DMS79 treated with DMSO at 0.1 percent for 48 hours (cell line): Measurements from ENCODE around the gene TMEM145.

Source experiments
- DNase-seq: peaks from one replicate; lab custom pipeline; 2025; lab: John Stamatoyannopoulos, UW

Gene TMEM145

DNA sequence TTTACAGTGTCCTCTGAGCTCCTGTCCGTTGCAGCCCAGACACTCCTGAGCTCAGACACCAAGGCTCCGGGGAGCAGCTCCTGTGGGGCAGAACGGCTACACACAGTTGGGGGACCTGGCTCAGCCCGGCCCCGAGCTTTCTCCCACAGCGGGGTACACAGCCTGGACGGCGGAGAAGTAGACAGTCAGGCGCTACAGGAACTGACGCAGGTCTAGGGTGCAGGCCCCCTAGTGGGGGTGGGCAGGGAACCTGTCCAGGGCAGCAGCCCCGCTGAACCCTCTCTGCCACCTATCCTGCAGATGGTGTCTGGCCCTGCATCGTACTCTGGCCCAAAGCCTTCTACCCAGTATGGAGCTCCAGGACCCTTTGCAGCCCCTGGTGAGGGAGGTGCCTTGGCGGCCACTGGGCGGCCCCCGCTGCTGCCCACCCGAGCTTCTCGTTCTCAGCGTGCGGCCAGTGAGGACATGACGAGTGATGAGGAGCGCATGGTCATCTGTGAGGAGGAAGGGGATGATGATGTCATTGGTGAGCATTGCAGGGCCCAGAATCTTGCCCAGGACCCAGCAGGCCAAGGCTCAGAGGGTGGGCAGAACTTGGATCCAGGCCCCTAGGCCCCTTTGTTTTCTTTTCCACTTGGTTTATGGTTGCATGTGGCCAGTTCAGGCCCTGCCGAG, 24.1 kb upstream of the TMEM145 start:
- DNase-seq, result no peak

DNA sequence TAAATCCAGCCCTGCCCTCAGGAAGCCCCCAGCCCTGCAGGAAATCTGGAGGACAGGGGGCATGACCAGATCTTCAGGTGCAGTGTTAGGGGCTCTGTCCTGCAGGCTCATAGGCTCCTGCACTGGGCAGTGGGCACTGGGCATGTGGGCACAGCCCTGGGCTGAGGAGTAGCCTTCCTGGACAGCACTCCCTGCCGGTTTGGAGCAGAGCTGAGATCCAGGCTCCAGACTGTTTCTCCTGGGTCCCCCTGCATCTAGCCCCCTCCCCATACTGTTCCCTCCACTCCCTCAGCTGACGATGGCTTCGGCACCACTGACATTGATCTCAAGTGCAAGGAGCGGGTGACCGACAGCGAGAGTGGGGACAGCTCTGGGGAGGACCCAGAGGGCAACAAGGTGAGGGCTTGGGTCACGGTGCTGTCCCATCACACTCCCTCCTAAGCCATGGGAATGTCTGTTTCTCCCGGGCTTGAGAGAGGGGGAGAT, 23.5 kb upstream of the TMEM145 start:
- DNase-seq, result no peak

DNA sequence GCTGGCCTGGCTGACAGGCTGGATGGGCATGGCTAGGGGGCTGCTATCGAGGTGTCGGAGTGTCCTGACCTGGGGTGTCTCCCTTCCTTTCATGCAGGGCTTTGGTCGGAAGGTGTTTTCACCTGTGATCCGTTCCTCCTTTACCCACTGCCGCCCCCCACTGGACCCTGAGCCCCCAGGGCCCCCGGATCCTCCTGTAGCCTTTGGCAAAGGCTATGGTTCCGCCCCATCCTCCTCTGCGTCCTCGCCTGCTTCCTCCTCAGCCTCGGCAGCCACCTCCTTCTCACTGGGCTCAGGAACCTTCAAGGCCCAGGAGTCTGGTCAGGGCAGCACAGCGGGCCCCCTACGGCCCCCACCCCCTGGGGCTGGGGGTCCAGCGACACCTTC, 23.0 kb upstream of the TMEM145 start:
- DNase-seq, result no peak

GRCh38 chr19:42290523-42291434, 22.3 kb upstream of the TMEM145 start:
- DNase-seq, result no peak

DNA sequence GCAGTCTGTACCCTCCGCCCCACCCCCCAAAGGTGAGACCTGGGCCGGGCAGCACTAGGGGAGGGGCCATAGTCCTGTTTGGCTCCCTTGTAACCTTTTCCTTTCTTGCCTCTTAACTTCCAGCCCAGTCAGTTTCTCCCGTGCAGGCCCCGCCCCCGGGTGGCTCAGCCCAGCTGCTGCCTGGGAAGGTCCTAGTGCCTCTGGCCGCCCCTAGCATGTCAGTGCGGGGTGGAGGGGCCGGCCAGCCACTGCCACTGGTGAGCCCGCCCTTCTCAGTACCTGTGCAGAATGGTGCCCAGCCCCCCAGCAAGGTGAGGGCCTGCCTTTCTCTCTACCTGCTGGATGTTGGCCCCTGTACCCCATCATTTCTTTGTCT, 21.7 kb upstream of the TMEM145 start:
- DNase-seq, result no peak

DNA sequence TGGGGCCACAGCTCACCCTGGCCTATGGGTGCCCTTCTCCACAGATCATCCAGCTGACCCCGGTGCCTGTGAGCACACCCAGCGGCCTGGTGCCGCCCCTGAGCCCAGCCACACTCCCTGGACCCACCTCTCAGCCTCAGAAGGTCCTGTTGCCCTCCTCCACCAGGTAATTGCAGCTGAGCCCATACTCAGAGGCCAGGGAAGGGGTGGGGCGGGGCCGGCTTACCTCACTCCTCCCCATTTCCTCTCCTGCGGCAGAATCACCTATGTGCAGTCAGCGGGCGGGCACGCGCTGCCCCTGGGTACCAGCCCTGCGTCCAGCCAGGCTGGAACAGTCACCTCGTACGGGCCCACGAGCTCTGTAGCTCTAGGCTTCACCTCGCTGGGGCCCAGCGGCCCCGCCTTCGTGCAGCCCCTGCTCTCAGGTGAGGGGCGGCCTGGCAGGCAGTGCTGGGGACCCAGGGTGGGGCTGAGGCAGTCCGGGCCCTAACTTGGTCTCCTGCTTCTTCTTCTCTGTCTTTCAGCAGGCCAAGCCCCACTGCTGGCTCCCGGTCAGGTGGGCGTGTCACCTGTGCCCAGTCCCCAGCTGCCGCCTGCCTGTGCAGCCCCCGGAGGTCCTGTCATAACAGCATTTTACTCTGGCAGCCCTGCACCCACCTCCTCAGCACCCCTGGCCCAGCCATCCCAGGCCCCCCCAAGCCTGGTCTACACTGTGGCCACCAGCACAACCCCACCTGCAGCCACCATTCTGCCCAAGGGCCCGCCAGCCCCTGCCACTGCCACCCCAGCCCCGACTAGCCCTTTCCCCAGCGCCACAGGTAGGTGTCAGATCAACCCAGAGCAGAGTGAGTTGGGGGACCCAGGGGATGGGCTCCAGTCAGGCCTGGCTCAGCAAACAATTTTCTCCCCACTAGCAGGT, 20.8 kb upstream of the TMEM145 start:
- no peak for DNase-seq

- DNase-seq, result no peak
Observed at GRCh38 chr19:42292963-42293362, 20.1 kb upstream of the TMEM145 start.

DNA sequence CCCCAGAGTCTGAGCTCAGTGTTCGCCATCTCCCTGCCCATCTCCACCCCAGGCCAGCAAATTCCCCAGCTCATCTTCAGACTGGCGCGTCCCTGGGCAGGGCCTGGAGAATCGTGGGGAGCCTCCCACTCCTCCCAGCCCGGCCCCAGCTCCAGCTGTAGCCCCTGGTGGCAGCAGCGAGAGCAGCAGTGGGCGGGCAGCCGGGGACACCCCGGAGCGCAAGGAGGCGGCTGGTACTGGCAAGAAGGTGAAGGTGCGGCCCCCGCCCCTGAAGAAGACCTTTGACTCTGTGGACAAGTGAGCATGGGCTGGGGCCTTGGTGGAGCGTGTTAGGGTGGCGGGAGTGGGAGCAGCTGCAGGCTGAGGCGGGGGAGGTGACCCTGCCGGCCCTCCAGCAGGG, 19.6 kb upstream of the TMEM145 start:
- no peak for DNase-seq

DNA sequence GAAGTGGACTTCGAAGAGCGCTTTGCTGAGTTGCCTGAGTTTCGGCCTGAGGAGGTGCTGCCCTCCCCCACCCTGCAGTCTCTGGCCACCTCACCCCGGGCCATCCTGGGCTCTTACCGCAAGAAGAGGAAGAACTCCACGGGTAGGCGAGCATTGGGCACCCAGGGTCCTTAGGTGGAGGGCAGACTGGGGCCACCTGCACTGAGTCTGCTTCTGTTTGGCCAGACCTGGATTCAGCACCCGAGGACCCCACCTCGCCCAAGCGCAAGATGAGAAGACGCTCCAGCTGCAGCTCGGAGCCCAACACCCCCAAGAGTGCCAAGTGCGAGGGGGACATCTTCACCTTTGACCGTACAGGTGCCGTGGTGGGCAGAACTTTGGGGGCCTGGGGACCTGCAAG, 19.2 kb upstream of the TMEM145 start:
- no peak for DNase-seq

DNA sequence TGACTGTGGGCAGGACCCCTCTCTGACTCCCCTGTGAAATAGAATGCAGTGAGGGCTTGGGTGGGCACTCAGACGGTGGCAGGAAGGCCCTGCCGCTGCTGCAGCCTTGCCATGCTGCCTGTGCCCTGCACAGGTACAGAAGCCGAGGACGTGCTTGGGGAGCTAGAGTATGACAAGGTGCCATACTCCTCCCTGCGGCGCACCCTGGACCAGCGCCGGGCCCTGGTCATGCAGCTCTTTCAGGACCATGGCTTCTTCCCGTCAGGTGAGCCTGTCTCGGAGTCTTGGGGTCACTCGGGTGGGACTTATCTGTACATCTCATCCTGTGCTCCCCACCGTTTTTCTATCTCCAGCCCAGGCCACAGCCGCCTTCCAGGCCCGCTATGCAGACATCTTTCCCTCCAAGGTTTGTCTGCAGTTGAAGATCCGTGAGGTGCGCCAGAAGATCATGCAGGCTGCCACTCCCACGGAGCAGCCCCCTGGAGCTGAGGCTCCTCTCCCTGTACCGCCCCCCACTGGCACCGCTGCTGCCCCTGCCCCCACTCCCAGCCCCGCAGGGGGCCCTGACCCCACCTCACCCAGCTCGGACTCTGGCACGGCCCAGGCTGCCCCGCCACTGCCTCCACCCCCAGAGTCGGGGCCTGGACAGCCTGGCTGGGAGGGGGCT, 18.5 kb upstream of the TMEM145 start:
- DNase-seq, result no peak

DNA sequence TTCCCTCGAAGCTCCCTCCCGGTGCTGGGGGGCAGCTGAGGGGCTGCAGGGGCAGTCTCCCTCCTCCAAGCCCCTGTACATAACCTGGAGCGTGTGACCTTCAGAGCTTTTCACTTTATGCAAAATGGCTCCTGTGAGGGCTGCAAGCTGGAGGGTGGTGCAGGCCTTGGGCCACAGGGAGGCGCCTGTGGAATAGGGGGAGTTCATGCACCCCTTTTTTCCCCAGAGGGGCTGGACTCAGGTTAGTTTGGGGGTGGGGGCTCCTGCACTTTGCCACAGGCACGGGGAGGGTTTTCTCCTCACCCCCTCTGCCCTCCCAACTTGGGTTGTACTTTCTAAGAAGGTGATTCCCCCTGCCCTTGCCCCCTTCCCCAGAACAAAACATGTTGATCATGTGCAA, 17.8 kb upstream of the TMEM145 start:
- DNase-seq, result no peak

GRCh38 chr19:42295831-42296525, 17.1 kb upstream of the TMEM145 start:
- peak; percentile 66 for DNase-seq

- no peak for DNase-seq
Observed at GRCh38 chr19:42297039-42297438, 16.1 kb upstream of the TMEM145 start.

DNA sequence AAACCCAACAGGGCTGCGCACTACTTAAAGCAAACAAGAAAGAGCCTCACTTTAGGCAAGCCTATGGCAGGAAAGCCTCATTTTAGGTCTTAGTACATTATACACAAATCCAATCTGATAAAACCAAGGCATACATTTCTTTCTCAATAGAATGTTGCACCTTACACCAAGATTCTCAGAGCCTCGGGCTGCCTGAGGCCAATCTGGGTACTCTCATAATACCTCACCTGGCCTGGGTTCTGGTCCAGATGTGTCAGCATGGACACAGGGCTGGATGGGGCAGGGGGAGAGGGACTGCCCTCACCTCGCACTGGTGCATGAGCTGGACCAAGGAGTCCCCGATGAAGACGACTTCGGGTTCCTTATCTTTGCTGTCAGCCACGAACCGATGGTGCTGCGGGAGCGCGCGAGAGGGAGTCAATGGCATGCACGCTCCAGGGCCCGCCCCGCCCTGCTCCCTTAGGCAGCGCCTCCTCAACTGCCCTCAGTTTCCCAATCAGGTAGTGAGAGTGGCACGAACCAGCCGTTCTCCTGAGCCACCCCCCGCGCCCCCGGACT, 11.4 kb upstream of the TMEM145 start, which contains the start of gene PRR19:
Gene PRR19 (plus strand): TSS at position 487 of the 558 bp plus-strand sequence. CDS start 7,453 bp downstream, outside the sequence.
- peak; percentile 34 for DNase-seq

DNA sequence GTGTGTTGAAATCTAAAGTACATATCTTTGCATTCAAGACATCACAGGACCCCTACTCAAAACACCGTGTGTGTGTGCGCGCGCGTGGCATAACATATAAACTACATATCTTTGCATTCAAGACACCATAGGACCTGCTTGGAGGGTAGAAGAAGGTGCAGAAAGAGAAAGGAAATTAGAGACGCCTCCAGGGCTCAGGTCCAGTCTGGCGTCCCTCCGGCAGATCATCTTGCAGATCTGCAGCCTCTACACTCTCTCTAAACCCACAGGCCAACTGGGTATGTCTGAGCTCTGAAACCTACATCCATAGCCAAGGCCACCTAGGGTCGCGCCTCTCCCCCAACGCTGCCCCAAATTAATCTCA, 10.0 kb upstream of the TMEM145 start:
- peak; percentile 66 for DNase-seq

DNA sequence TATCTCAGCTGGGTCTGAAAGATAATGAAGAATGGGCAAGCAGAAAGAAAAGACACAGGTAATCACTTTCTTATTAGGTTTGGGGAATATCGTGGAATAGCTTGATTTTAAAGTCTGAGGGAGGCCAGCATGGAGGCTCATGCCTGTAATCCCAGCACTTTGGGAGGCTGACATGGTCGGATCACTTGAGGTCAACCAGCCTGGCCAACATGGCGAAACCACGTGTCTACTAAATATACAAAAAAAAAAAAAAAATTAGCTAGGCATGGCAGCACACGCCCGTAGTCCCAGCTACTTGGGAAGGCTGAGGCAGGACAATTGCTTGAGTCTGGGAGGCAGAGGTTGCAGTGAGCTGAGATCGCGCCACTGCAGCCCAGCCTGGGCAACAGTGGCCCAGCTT, 9.2 kb upstream of the TMEM145 start:
- DNase-seq, result no peak

DNA sequence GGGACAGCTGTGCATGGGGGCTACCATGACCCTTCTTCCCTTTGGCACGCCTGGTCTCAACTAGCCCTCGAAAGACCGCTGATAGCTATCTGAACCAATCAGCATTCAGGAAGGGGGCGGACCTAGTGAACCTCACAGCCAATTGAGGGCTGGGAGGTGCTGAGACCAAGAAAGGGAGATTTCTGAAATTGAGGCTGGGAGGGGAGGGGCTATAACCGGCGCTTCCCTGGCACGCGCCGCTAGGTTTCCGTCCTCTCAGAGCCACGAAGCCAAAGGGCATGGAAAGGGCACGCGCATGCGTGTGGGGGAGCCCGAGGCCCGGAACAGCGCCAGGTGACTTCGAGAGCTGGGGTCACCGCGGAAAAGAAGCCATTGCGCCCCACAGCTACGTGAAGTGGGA, 6.5 kb upstream of the TMEM145 start:
- DNase-seq, result no peak

- DNase-seq, result no peak
Observed at GRCh38 chr19:42309686-42310085, 3.4 kb upstream of the TMEM145 start.

DNA sequence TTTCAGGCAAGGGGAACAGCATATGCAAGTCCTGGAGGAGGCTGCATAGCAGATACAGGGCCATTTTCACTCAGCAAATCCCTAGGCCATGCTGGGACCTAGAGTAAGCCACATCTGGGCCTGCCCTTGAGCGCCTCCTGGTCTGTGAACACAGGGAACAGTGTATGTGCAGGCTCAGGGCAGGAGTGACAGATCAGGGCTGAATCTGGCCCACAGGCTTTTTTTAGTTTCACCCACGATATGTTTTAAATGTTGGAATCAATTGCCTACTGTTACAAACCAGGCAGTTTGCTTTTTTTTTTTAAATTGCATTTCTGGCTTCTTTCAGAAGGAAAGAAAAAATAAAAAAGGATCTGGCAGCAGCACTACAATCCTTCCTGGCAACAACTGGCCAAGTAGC, 1.5 kb upstream of the TMEM145 start:
- DNase-seq, result no peak

GRCh38 chr19:42312370-42312769, 739 bp upstream of the TMEM145 start:
- DNase-seq, result no peak
